Heart right ventricle (tissue), 16 donors: ENCODE measurements around the gene OTUB1. TPM values are rescaled to one million over a fixed set of nuclear protein-coding genes. Genes with fewer than 3 reads are reported as not detected.
"Not testable (repeated sequence)": the region's sequence is repeated elsewhere in the genome, so short reads cannot be mapped to it uniquely, and the experiment has no call there.

Experiments
- ATAC-seq, 8 donors: fragments of 200-7000 bp; cut with Tn5 transposase; one replicate each; pipeline ENCODE4 v1.9.1; 2020; ENCODE audit warnings: mild to moderate bottlenecking in 8 of 8, moderate library complexity in 8 of 8, moderate number of reproducible peaks in 1 of 8
- DNase-seq, 2 donors: peaks; one replicate each; pipeline ENCODE4 v3.0.0-alpha.2; 2020
- H3K27ac ChIP-seq, 10 donors: fragments of 200-600 bp; sonication (generic) in 2 of 10; one replicate each; pipeline versions ENCODE4 v1.5.0 to v1.8.0; 2020 to 2022; ENCODE audit warnings: mild to moderate bottlenecking in 3 of 10
- H3K27me3 ChIP-seq, 7 donors: fragments of 200-600 bp; one replicate each; pipeline ENCODE4 v1.8.0; 2021 to 2022; ENCODE audit warnings: mild to moderate bottlenecking in 2 of 7
- H3K36me3 ChIP-seq, 9 donors: fragments of 200-600 bp; sonication (generic) in 1 of 9; one replicate each; pipeline versions ENCODE4 v1.5.0 to v1.8.0; 2020 to 2022; ENCODE audit warnings: mild to moderate bottlenecking in 2 of 9
- H3K4me1 ChIP-seq, 9 donors: fragments of 200-600 bp; sonication (generic) in 1 of 9; one replicate each; pipeline versions ENCODE4 v1.5.0 to v1.8.0; 2020 to 2022; ENCODE audit warnings: mild to moderate bottlenecking in 4 of 9
- H3K4me3 ChIP-seq, 10 donors: fragments of 200-600 bp; sonication (generic) in 2 of 10; one replicate each; pipeline versions ENCODE4 v1.5.0 to v1.8.0; 2020 to 2022; ENCODE audit warnings: mild to moderate bottlenecking in 7 of 10, moderate library complexity in 2 of 10
- H3K9me3 ChIP-seq, 11 donors: fragments of 200-600 bp in 10 of 11; sonication (generic) in 2 of 11; one replicate each; pipeline versions ENCODE4 v1.5.0 to v1.8.0; 2013 to 2022; ENCODE audit warnings: mild to moderate bottlenecking in 2 of 11, control low read depth in 1 of 11, moderate library complexity in 1 of 11
- CTCF ChIP-seq, 9 donors: fragments of 200-600 bp; sonication (generic) in 2 of 9; IDR thresholded peaks; one replicate each; pipeline versions ENCODE4 v1.5.0 to v1.8.0; 2021 to 2022; ENCODE audit warnings: antibody characterized with exemption in 9 of 9, mild to moderate bottlenecking in 5 of 9, moderate library complexity in 1 of 9
- WGBS, 2 donors: extraction: QIAGEN DNeasy Blood & Tissue Kit; methylation state at CpG; one replicate each; pipeline ENCODE4 v1.1.7; 2013; ENCODE audit warnings: inconsistent platforms in 1 of 2; 5-methylcytosine and 5-hydroxymethylcytosine counted together
- intact Hi-C, 10 donors: fragments of 100-400 bp; cut with DNase I; formaldehyde crosslinking; loops; one replicate each; pipeline versions ENCODE4 v1.11.1 to v1.14.2; 2022
- polyA plus RNA-seq, 2 donors: library from polyadenylated mRNA; stranded (reverse); fragments of 200-250 nt; gene quantifications; one replicate each; pipeline ENCODE4 v1.2.3, GENCODE V29; 2013
- total RNA-seq, 10 donors: library from RNA; stranded (reverse); fragmentation: NEBNext Ultra II Directional in 3 of 10; extraction: Animal tissue kit (Norgen Biotek cat#: 25700) in 3 of 10; gene quantifications; one replicate each; pipeline versions ENCODE4 v1.2.1 to v1.2.4, GENCODE V29; 2021 to 2023
- donor health status: Arrhythmogenic right ventricular cardiomyopathy.
- donor health status: ischemic (EF 13 %, LVEDD 7.1; RV severe dilation, severe dysfunction).
- donor health status: healthy with polysubstance abuse.
- donor health status: DM: no; HTN: yes; CAD: no.
- donor health status: DM: no; HTN: no; CAD: no.
- donor health status: ischemic (EF 25% LVEDD 6.9; RV normal size, moderate dysfunction).
- donor health status: ischemic (EF 25% LVEDD 5.7; RV mildly dilated, moderate dysfunction).
- donor health status: healthy.
- donor health status: DM: yes; HTN: yes; CAD: no.
- donor health status: Ischemic cardiomyopathy.
- donor health status: ischemic (EF 35%, LVEDD 5.7; RV mildly dilated, moderate dysfunction).
- donor health status: nonischemic (EF 11% LVEDD 7.7; RV severe dilation, severe dysfunction).
- donor health status: DM: yes; HTN: yes; CAD: no.
- donor health status: PGD.
- donor health status: ischemic (EF 29% LVEDD 5.4; RV normal size, mild dysfunction).
- donor health status: nonischemic (EF 23%, LVEDD 6.1; RV moderate dilation, normal function).

The OTUB1 gene
- total and polyA plus RNA-seq, 12 donors, result 34.9 to 87.0 (median 49.8) TPM

- Histone ChIP-seq H3K4me1 (peaks cover 3 to 12% (median 9%) of the 10 kb centered on the region in 9 donors), H3K4me3 (no peak overlapping the region), H3K27me3 (no peaks in the 10 kb centered on the region), H3K9me3 (no peaks in the 10 kb centered on the region), H3K36me3 (peaks cover 0 to under 1% (median 0%) of the 10 kb centered on the region in 9 donors), H3K27ac (no peak overlapping the region)
- 73 to 81% methylated on average over 5 of the region's 5 CpGs for WGBS, 2 donors
- no peak for TF ChIP-seq CTCF (IDR thresholded peaks at IDR 0.05)
- DNase-seq, result no peak
- no peak for ATAC-seq
- intact Hi-C loops, result no loop called here
Observed at GRCh38 chr11:63970902-63971301, 15.3 kb upstream of the OTUB1 start.

GRCh38 chr11:63973912-63974258 is 12.4 kb upstream of the OTUB1 start:
- intact Hi-C loops, result not testable (repeated sequence)

GRCh38 chr11:63974259-63975143 is 11.7 kb upstream of the OTUB1 start, which contains the start of gene COX8A:
Gene COX8A (plus strand): TSS chr11:63974620. CDS start chr11:63974681, 61 bp downstream.
- no peaks in the 10 kb centered on the region for H3K27me3 ChIP-seq
- intact Hi-C loops, result no loop called here
- 0 to 1% methylated on average over 67 of the region's 67 CpGs for WGBS, 2 donors
- ATAC-seq (peak; percentile 93 to 98 (median 96)), DNase-seq (peak; percentile 95 to 99)
- H3K36me3 ChIP-seq, result peaks cover 0 to 25% (median 0%) of the 10 kb centered on the region in 9 donors
- TF ChIP-seq CTCF (IDR thresholded peaks at IDR 0.05), result peak in 6 of 9 donors; percentile 9 to 46 (median 28)
- peak within 1 kb of the TSS; percentile 55 to 88 (median 80) for H3K4me3 ChIP-seq
- peaks cover 6 to 41% (median 21%) of the 10 kb centered on the region in 9 donors for H3K4me1 ChIP-seq
- H3K9me3 ChIP-seq, result no peaks in the 10 kb centered on the region
- peak within 1 kb of the TSS; percentile 93 to 99 (median 98) for H3K27ac ChIP-seq

More at GRCh38 chr11:63973912-63974258, 12.4 kb upstream of the OTUB1 start:
- WGBS, 2 donors, result 64 to 69% methylated on average over 18 of the region's 18 CpGs
- not testable (repeated sequence) for H3K9me3 ChIP-seq, ATAC-seq, H3K27me3 ChIP-seq, H3K27ac ChIP-seq, DNase-seq
- Histone ChIP-seq H3K36me3 (peaks cover 0 to 19% (median 0%) of the 10 kb centered on the region in 9 donors), H3K4me3 (peak overlapping the region in 5 of 10 donors; percentile 14 to 87 (median 81)), H3K4me1 (peaks cover 3 to 35% (median 21%) of the 10 kb centered on the region in 9 donors)

GRCh38 chr11:63978551-63979239 is 7.5 kb upstream of the OTUB1 start:
- intact Hi-C loops, result no loop called here
- H3K4me1 ChIP-seq, result peaks cover 6 to 53% (median 22%) of the 10 kb centered on the region in 9 donors

More at GRCh38 chr11:63978551-63979239, 7.5 kb upstream of the OTUB1 start:
- Histone ChIP-seq H3K9me3 (no peaks in the 10 kb centered on the region), H3K27me3 (no peaks in the 10 kb centered on the region), H3K36me3 (peaks cover 0 to 25% (median 0%) of the 10 kb centered on the region in 9 donors), H3K4me3 (no peak overlapping the region), H3K27ac (peak overlapping the region in 2 of 10 donors; percentile 21 to 39)
- no peak for TF ChIP-seq CTCF (IDR thresholded peaks at IDR 0.05)
- ATAC-seq, result no peak
- DNase-seq, result no peak
- WGBS, 2 donors, result 65 to 72% methylated on average over 10 of the region's 10 CpGs
